GM18499 (cell line): ENCODE data around the gene UBE2J2.

Experiments used
- ATAC-seq: cut with Tn5 transposase; IDR thresholded peaks from one replicate; pipeline ENCODE4 v1.9.1; 2021; ENCODE audit warnings: moderate number of reproducible peaks; ENCODE audit not compliant: insufficient read depth, unreplicated experiment

Gene UBE2J2

GRCh38 chr1:1242461-1243265, 31.0 kb downstream of the UBE2J2 start:
- ATAC-seq, result no peak

GRCh38 chr1:1241588-1242219, 31.9 kb downstream of the UBE2J2 start:
- ATAC-seq, result no peak

- no peak for ATAC-seq
Observed at GRCh38 chr1:1240822-1241587, 32.6 kb downstream of the UBE2J2 start.

GRCh38 chr1:1240348-1240732, 33.3 kb downstream of the UBE2J2 start:
- no peak for ATAC-seq

- ATAC-seq, result no peak
Observed at GRCh38 chr1:1239614-1240347, 33.9 kb downstream of the UBE2J2 start.

- ATAC-seq, result no peak
Observed at GRCh38 chr1:1239227-1239613, 34.4 kb downstream of the UBE2J2 start.

- ATAC-seq, result no peak
Observed at GRCh38 chr1:1238702-1239178, 34.9 kb downstream of the UBE2J2 start.

GRCh38 chr1:1237874-1238701, 35.6 kb downstream of the UBE2J2 start:
- no peak for ATAC-seq

- ATAC-seq, result no peak
Observed at GRCh38 chr1:1236945-1237873, 36.4 kb downstream of the UBE2J2 start.

GRCh38 chr1:1236176-1236763, 37.4 kb downstream of the UBE2J2 start:
- no peak for ATAC-seq

- ATAC-seq, result no peak
Observed at GRCh38 chr1:1235016-1235744, 38.5 kb downstream of the UBE2J2 start.

GRCh38 chr1:1234180-1234808, 39.4 kb downstream of the UBE2J2 start:
- no peak for ATAC-seq

- ATAC-seq, result no peak
Observed at GRCh38 chr1:1233567-1233892, 40.1 kb downstream of the UBE2J2 start.

GRCh38 chr1:1232796-1233566, 40.7 kb downstream of the UBE2J2 start:
- ATAC-seq, result no peak

- no peak for ATAC-seq
Observed at GRCh38 chr1:1232208-1232795, 41.4 kb downstream of the UBE2J2 start, which contains the start of gene B3GALT6. Gene B3GALT6, plus strand, starts transcription at chr1:1232237. Its CDS starts 42 bp downstream, at chr1:1232279.
